SK-N-MC (cell line): ENCODE results near the gene FBXO22.

Experiments used
- EZH2 ChIP-seq: fragments of 200-600 bp; sonication (generic); IDR thresholded peaks from one replicate; pipeline ENCODE4 v1.6.1; 2017; ENCODE audit warnings: antibody characterized with exemption
- FOXP2 ChIP-seq: optimal IDR thresholded peaks from 2 replicates; pipeline ENCODE3; 2011; ENCODE audit warnings: mild to moderate bottlenecking, moderate library complexity; ENCODE audit not compliant: insufficient read depth; ENCODE audit errors: extremely low read length, control extremely low read depth
- POLR2AphosphoS5 ChIP-seq: IDR thresholded peaks from 2 replicates; pipeline ENCODE4 v1.6.1; 2012; ENCODE audit warnings: mild to moderate bottlenecking, low read depth, low read length, borderline replicate concordance

DNA sequence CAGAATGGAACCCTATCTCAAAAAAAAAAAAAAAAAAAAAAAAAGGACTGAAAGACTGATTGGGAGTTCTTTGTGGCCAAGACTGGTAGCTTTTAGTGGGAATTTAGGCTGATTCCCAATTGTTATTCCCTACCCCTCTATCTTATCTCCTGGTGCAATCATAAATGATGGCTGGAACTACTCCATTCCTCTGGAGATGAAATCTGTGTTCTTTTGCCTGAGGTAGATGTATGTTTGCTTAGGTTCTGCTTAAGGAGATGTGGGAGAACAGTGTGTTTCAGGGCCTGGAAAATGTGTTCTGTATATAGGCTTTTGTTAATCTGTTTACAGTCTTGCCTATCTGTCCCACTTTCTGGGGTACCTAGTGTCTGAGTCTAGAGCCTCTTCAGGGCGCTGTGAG, 40.9 kb upstream of the FBXO22 start:
- TF ChIP-seq POLR2AphosphoS5 (no peak), EZH2 (no peak), FOXP2 (no peak)
